PFSK-1 (cell line): ENCODE data around the gene NELFB.

Source experiments
- FOXP2 ChIP-seq: optimal IDR thresholded peaks from 2 replicates; pipeline ENCODE3; 2011; ENCODE audit warnings: borderline replicate concordance, control low read depth, inconsistent platforms; ENCODE audit not compliant: insufficient read depth; ENCODE audit errors: extremely low read length, extremely low read depth
- POLR2AphosphoS5 ChIP-seq: IDR thresholded peaks from 2 replicates; pipeline ENCODE4 v1.6.1; 2012; ENCODE audit warnings: low read depth, mild to moderate bottlenecking, control low read depth, low read length, moderate library complexity
- SIN3A ChIP-seq: IDR thresholded peaks from 2 replicates; pipeline ENCODE4 v1.6.1; 2012; ENCODE audit warnings: mild to moderate bottlenecking, low read length, moderate library complexity, borderline replicate concordance; ENCODE audit not compliant: insufficient read depth
- TAF1 ChIP-seq: IDR thresholded peaks from 2 replicates; pipeline ENCODE4 v1.6.1; 2012; ENCODE audit warnings: low read length, control low read depth, borderline replicate concordance; ENCODE audit not compliant: insufficient read depth
- TF ChIP-seq, protein P1 (sequence below), 2 experiments: IDR thresholded peaks; 2 replicates each; pipeline versions ENCODE4 v1.6.1 to v1.8.0; 2011 to 2012; ENCODE audit warnings: low read depth in 2 of 2, low read length in 2 of 2, control low read depth in 1 of 2, inconsistent platforms in 1 of 2, mild to moderate bottlenecking in 1 of 2, moderate library complexity in 1 of 2; ENCODE audit not compliant: insufficient read depth in 1 of 2

Gene NELFB

DNA sequence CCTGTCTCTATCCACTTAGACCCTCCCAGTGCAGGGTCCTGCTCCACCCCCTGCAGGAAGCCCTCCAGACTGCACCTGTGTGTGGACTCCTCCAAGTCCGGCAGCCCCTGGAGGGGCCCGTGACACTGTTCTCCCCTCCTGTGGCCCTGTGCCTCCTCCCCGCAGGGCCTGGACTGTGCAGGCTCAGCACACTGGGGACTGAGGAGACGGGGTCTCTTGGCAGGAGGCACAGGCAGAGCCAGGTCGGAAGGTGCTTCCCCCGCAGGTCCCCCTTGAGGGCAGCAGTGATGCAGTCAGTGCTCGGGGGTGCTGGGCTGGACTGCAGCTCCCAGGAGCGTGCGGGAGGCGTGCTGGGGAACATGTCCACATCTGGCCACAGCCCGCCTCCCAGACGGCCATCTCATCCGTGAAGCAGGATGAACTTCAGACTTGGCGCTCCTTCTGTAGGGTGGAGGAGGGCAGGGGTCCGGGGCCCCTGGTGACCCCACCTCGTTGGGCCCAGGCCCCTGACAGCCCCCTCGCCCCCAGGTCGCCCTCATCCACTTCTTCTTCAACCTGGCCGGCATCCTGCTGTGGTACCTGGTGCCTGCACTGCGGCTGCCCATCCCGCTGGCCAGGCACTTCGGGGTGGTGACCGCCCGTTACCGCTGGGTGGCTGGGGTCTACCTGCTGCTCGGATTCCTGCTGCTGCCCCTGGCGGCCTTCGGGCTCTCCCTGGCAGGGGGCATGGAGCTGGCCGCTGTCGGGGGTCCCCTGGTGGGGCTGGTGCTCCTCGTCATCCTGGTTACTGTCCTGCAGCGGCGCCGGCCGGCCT is 19.5 kb upstream of the NELFB start:
- TF ChIP-seq TAF1 (no peak), POLR2AphosphoS5 (no peak), SIN3A (no peak), FOXP2 (no peak)
- TF ChIP-seq, protein P1, sequence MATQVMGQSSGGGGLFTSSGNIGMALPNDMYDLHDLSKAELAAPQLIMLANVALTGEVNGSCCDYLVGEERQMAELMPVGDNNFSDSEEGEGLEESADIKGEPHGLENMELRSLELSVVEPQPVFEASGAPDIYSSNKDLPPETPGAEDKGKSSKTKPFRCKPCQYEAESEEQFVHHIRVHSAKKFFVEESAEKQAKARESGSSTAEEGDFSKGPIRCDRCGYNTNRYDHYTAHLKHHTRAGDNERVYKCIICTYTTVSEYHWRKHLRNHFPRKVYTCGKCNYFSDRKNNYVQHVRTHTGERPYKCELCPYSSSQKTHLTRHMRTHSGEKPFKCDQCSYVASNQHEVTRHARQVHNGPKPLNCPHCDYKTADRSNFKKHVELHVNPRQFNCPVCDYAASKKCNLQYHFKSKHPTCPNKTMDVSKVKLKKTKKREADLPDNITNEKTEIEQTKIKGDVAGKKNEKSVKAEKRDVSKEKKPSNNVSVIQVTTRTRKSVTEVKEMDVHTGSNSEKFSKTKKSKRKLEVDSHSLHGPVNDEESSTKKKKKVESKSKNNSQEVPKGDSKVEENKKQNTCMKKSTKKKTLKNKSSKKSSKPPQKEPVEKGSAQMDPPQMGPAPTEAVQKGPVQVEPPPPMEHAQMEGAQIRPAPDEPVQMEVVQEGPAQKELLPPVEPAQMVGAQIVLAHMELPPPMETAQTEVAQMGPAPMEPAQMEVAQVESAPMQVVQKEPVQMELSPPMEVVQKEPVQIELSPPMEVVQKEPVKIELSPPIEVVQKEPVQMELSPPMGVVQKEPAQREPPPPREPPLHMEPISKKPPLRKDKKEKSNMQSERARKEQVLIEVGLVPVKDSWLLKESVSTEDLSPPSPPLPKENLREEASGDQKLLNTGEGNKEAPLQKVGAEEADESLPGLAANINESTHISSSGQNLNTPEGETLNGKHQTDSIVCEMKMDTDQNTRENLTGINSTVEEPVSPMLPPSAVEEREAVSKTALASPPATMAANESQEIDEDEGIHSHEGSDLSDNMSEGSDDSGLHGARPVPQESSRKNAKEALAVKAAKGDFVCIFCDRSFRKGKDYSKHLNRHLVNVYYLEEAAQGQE (IDR thresholded peaks at IDR 0.05; ENCODE audit: insufficient read depth in 1 of 2, low read depth in 2 of 2, low read length in 2 of 2) = no peak

DNA sequence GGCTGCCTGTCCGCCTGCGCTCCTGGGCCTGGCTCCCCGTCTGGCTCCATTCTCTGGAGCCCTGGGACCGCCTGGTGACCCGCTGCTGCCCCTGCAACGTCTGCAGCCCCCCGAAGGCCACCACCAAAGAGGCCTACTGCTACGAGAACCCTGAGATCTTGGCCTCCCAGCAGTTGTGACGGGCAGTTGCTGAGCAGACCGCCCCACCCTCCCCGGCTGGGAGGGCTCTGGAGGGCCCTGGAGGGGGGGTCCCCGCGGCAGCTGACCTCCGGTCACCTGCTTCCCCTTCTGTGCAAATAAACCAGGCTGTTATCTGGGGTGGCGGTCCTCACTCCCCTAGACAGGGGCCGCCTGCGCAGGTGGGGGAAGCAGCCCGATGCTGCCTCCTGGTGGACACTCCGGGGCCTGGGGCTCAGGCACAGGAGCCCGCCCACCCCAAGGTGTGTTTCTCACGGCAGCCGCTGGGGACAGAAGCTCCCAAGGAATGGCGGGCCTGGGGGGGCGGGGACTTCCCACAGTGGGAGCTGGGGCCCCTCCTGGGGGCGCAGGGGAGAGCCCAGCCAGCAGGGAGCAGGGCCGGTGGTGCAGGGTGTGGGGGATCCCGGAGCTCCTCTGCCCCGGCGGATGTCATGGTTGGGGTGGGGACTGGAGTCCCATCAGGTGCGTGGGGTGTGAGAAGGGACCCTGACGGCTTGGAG is 18.7 kb upstream of the NELFB start:
- TF ChIP-seq TAF1 (no peak), SIN3A (no peak), FOXP2 (no peak), POLR2AphosphoS5 (no peak)
- TF ChIP-seq, protein P1 (IDR thresholded peaks at IDR 0.05; ENCODE audit: insufficient read depth in 1 of 2, low read depth in 2 of 2, low read length in 2 of 2) = no peak

DNA sequence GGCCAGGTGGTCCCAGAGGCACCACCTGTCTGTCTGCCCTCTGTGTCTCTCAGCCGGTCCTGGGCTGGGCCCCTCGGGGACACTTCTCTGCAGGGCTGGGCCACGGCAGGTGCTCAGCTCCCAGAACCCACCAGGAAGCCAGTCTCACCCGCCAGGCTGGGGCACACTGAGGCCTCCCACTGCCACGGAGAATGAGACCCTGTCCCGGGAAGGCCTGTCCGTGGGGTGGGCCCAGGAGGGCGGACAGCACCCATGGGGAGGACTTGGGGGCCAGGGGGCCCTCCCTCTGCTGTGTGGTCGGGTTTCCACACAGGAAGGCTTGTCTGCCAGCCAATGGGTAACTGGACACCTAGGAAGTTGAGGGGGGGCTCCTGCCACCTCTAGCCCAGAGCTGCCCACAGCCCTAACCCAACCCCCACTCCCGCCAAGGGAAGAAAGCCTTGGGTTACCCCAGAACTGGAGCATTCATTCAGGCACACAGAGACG is 18.1 kb upstream of the NELFB start:
- TF ChIP-seq, protein P1 (IDR thresholded peaks at IDR 0.05; ENCODE audit: insufficient read depth in 1 of 2, low read depth in 2 of 2, low read length in 2 of 2) = no peak
- no peak for TF ChIP-seq FOXP2
- no peak for TF ChIP-seq SIN3A

DNA sequence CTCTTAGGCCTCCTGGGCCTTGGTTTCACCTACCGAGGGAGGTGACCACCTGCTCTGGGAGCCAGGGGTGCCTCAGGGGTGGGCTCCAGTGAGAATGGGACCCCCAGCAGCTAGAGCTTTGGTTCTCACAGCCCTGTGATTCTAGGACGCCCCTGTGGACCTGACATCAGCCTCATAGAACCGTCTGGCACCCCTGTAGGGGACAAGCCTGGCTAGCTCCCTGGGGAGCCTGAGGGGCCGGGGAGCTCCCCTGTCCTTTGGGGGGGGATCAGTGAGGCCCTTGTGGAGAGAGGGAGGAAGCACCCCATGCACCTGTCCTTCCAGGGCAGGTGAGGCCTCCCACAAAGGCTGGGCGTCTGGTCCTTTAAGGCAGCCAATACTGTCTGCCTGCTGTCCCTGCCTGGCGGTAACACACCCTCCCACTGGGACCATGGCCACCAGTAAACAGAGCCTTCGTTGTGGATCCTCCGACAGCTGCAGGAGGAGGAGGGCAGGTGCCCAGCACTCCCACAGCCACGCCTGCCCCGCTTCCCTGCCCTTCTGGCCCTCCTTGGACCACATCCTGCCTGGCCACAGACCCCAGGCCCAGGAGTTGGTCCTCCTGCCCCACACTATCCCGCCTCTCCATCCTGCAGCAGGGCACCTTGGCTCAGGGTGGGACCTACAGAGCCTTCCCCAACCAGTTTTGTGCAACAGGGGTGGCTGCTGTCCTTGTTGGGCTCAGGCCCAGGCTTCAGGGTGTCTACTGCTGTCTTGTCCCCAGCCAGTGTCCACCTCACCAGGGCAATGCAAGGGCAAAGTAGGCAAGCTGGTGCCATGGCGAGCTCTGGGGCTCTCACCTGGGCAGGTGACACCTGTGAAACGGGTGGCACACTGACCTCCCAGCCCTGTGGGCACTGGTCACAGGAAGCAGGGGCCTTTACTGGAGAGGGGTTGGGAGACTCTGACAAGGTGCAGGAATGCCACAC is 17.1 kb upstream of the NELFB start:
- TF ChIP-seq POLR2AphosphoS5 (no peak), SIN3A (no peak)

DNA sequence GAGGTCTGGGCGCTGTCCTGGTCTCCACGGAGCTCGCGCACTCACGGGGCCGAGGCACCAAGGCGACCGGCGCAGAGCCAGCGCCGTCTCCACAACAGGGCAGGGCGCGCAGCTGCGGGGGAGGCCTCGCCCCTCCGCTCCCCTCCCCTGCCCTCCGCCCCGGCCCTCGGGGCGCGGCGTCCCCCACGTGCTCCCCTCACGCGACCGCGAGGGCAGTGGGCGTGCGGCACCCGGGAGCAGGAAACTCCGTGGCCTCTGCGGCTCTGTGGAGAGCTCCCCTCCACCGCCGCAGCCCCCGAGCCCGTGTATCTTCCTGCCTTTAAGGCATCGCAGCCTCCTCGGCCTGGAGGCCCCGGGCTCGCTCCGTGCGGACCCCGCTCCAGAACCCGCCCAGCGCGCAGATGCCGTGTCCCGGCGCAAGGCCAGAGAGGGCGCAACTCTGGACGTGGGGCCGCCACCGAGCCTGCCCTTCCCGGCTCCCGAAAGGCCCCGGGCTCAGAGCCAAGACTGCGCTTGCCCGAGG is 14.7 kb upstream of the NELFB start:
- TF ChIP-seq POLR2AphosphoS5 = no peak; the same call in 1 of the 2 replicates
- 0 out of 2 replicates have a peak, but pooled peaks have one; percentile 31 for TF ChIP-seq TAF1
